Left ventricle myocardium superior (tissue), 1 donor: ENCODE data around the gene PXYLP1. TPM values are rescaled to one million over a fixed set of nuclear protein-coding genes. Genes with fewer than 3 reads are reported as not detected.
"Not testable (repeated sequence)": the region's sequence is repeated elsewhere in the genome, so short reads cannot be mapped to it uniquely, and the experiment has no call there.

ENCODE experiments used
- ATAC-seq: fragments of 200-7000 bp; cut with Tn5 transposase; one replicate; pipeline ENCODE4 v1.9.1; 2020; ENCODE audit warnings: mild to moderate bottlenecking, moderate library complexity
- DNase-seq: peaks from one replicate; pipeline ENCODE4 v3.0.0-alpha.2; 2020
- intact Hi-C: fragments of 100-400 bp; cut with micrococcal nuclease; formaldehyde crosslinking; loops from one replicate; pipeline ENCODE4 v1.11.0; 2022
- long read RNA-seq: library from polyadenylated mRNA; unstranded; transcript quantifications from one replicate; pipeline ENCODE4 v2.0.0, GENCODE V29; 2021
- total RNA-seq: library from RNA; stranded (reverse); fragmentation: NEBNext Ultra II Directional; extraction: Animal tissue kit (Norgen Biotek cat#: 25700); gene quantifications from one replicate; pipeline ENCODE4 v1.2.1, GENCODE V29; 2021
- donor health status: DM: no; HTN: yes; CAD: no; lungs with severe emphysema.

The PXYLP1 gene
- 12.3 TPM for total RNA-seq
- long read RNA-seq, transcript PXYLP1-201 (6 exons, 3,281 nt): major isoform, 7 of 22 reads
- long read RNA-seq, partial matches to known transcripts: 6 of 22 reads
- long read RNA-seq, other reads (novel, unspliced or antisense): 8 of 22 reads

GRCh38 chr3:141231101-141231951 lies at the start of gene PXYLP1:
Gene PXYLP1 (plus strand): TSS chr3:141231825. CDS start chr3:141260176, 28,351 bp downstream.
- peak; percentile 93 for ATAC-seq
- intact Hi-C loops: loop anchor here (5.0 kb wide), 1 partner anchor 46 kb away; no protein-coding TSS in a partner anchor
- DNase-seq: peak; percentile 98

DNA sequence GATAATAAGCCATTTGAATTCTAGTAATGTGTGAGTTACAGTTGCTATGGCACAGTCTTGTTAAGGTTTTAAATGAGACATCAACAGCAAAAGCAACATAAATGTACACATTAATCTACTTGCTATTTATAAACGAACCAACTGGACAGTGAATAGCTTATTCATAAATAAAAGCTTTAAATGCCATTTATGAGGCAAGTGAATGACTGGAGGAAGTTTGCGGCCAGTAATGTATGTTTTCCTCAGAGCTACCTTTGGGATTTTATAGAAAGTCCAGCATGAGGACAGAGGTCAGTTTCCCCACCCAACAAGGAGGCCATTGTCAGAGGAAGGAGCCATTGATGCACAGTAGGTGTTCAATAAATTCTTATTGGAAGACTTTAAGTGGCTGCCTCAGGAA lies 48.0 kb upstream of the PXYLP1 start:
- DNase-seq (no peak), ATAC-seq (no peak)
- intact Hi-C loops: no loop called here

DNA sequence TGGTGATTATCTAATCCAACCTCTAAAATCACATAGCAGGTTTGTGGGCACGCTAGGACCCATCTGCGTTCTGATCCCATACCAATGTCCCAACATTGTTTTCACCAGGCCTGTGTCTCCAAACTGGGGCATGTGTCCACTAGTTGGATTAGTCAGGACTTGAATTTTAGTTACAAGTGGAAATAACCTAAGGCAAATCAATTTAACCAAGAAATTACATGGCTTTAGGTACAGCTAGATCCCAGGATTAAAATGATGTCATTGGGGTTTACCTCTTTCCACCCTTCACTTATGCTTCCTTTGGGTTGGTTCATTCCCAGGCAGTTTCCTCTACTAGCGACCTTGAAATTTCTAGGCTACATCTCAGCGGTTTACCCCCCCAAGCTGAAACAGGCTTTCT lies 47.2 kb upstream of the PXYLP1 start:
- DNase-seq: no peak
- no peak for ATAC-seq
- intact Hi-C loops: no loop called here

GRCh38 chr3:141191097-141191749 lies 40.4 kb upstream of the PXYLP1 start:
- intact Hi-C loops: loop anchor here (5.0 kb wide), 1 partner anchor 189 kb away; no protein-coding TSS in a partner anchor
- ATAC-seq: no peak
- no peak for DNase-seq

DNA sequence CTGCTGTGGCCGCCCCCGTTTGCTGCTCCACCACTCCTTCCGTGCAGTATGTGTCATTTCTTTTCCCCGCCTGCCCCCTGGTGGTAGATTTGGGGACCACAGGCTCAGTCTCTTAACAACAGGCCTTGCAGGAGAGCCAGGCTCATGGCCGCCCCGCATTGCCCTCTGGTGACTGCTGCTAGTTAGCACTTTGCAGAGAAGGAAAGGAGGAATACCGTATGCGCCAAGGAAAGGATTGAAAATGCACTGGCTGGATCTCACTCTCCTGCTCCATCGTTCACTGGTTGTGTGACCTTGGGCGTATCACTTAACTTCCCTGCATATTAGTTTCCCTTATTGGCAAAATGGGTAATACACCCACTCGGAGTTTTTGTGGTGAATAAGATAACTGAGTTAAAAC lies 39.3 kb upstream of the PXYLP1 start:
- peak; percentile 98 for DNase-seq
- ATAC-seq: peak; percentile 100
- intact Hi-C loops: loop anchor here (5.0 kb wide), 1 partner anchor 190 kb away; no protein-coding TSS in a partner anchor

- intact Hi-C loops: loop anchor here (5.0 kb wide), 1 partner anchor 191 kb away; no protein-coding TSS in a partner anchor
- ATAC-seq: no peak
- DNase-seq: no peak
Observed at GRCh38 chr3:141193066-141193830, 38.4 kb upstream of the PXYLP1 start.

DNA sequence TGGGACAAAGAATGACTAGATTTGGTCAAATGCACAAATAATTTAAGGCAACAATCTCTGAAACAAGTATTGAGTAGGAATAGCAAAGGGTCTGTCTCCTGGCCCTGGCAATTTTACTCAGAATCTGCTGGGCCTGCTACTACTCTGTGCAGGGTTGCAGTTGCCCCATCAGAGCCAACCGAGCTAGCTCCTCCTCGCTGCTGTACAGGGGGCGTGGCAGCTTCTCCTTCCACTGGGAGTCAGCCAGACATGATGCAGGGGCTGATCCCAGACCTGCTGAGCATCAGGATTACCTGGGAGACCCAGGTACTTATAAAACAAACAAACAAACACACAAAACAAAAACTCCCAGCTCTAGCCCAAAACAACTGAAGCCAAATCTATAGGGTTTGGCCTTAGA lies 30.5 kb upstream of the PXYLP1 start:
- no peak for ATAC-seq
- intact Hi-C loops: no loop called here
- no peak for DNase-seq

DNA sequence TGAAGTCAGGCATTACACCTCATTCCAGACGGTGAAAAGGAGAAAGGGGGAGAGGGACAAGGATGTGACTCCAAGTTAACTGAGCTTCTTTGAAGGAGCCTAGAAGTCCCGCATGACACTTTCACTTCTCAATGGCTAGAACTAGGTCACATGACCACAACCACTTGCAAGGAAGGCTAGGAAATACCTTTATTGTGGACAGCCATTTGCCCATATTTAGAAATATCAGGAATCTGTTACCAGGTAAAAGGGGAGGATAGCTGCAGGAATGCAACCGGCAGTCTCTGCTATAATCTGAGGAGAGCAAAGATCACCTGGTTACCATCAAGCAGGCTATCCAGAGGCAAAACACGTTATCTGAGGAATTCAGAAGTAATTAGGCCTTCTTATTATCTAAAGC lies 28.9 kb upstream of the PXYLP1 start:
- ATAC-seq: no peak

DNA sequence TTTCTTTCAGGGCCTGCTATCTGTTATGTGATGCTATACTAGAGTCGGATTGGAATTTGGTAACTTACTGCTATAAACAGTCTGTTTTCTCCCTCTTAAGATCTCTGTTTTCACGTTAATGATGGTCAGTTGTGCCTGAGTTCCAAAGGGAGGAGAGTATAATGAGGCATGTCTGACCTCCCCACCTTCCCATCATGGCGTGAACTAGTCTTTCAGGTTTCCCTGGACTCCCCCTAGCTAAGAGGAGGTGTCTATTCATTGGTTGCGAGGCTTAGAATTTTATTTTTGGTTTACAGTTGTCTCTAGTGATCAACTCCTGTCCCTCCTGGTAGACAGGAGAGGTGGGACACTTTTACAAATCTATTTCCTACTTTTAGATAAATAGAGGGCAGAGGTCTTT lies 27.8 kb upstream of the PXYLP1 start:
- ATAC-seq (no peak), DNase-seq (no peak)
- intact Hi-C loops: no loop called here

More for the DNA sequence above, 28.9 kb upstream of the PXYLP1 start:
- intact Hi-C loops: no loop called here
- DNase-seq: no peak

DNA sequence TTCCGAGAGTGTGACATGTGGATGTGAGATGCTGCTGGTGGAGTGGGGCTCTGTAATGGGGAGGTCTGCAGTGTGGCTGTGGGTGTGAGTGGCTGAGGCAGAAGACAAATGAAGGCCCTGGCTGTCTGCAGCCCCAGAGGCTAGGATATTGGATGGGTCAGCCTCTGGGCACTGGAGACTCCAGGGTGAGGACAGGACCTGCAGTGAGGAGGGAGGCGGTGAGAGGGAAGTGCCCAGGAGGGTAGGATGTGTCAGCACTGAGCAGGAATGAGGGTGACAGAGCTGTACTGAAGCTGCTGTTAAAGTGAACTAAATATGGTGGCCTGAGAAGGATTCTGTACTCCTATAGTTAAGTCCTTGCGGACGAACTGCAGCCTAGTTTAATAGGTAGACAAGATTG lies 27.3 kb upstream of the PXYLP1 start:
- intact Hi-C loops: no loop called here
- DNase-seq (no peak), ATAC-seq (no peak)

GRCh38 chr3:141211306-141211705 lies 20.3 kb upstream of the PXYLP1 start:
- DNase-seq, intact Hi-C loops, ATAC-seq: not testable (repeated sequence)

GRCh38 chr3:141212101-141212500 lies 19.5 kb upstream of the PXYLP1 start:
- no peak for DNase-seq
- ATAC-seq: no peak
- intact Hi-C loops: no loop called here

DNA sequence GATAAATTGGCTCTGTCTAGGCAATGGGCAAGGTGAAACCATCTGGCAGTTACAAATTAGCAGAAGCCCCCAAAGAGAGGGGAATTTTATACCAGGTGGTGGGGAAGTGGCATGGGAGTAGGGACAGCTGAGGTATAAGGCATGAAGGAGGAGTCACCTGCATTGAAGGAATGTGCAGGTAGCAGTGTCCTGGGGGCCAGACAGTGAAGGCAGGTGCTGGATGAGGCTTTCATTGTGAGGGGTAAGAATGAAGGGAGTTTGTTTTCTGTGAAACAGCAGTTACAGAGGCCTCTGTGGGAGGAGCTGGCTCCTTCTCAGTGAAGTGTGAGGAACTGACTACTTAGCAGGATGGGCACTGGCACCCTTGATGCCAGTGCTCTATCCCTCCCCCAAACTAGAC lies 19.1 kb upstream of the PXYLP1 start:
- intact Hi-C loops: no loop called here
- ATAC-seq: no peak
- DNase-seq: no peak

DNA sequence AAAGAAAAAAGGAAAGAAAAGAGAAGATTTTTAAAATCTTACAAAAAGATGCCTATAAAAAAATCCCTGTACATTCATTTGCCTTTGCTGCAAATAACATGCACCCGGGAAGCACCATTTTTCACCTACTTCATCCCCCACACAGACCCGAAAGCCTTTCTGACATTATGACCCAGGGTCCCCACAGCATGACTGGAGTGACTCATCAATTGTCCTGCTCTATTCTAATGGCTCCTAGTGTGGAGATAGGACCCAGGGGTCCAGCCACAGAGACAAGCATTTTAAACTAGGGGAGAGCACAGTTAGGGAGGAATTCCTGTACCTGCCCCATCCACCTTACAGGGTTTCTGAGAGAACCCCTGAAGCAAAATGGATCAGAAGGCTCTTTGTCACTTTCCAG lies 14.7 kb upstream of the PXYLP1 start:
- ATAC-seq: no peak
- DNase-seq: no peak
- intact Hi-C loops: no loop called here

GRCh38 chr3:141217389-141217788 lies 14.2 kb upstream of the PXYLP1 start:
- ATAC-seq (no peak), DNase-seq (no peak)
- intact Hi-C loops: no loop called here

- DNase-seq: no peak
Observed at GRCh38 chr3:141218162-141218835, 13.3 kb upstream of the PXYLP1 start.

DNA sequence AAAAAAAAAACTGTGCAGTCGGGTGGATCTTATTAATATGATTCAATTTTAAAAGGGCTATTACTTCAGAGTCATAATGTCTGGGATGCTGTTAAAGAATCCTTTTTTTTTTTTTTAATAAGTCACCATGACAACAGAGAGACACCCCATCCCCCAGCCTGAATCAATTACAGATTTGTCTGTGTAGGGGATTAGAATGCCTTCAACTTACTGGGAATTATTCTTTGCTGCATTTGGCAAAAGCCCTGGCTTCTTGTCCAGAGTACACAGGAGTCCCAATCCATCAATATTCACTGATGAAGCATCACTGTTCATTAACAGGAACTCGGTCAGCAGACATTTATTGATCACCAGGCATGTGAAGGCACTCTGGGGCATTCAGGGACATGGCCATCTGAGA lies 12.7 kb upstream of the PXYLP1 start:
- ATAC-seq (no peak), DNase-seq (no peak)
- intact Hi-C loops: no loop called here

More at GRCh38 chr3:141218162-141218835, 13.3 kb upstream of the PXYLP1 start:
- peak; percentile 92 for ATAC-seq
- intact Hi-C loops: no loop called here

DNA sequence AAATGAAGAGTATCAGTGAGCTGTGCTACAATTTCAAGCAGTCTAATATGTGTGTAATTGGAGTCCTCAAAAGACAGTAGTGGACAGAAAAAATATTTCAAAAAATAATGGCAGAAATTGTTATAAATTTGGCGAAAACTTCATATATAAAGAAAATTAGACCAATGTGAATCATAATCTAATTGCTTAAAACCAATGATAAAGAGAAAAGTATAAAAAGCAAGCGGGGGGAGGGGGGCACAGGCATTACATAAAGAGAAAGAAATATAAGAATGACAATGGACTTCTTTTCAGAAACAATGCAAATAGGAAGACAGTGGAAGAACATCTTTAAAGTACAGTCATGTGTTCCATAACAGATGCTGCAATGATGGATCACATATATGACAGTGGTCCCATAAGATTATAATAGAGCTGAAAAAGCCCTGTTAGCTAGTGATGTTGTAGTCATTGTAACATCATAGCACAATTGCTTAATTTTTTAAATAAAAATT lies 7.9 kb upstream of the PXYLP1 start:
- DNase-seq: no peak
- ATAC-seq: no peak
- intact Hi-C loops: no loop called here

DNA sequence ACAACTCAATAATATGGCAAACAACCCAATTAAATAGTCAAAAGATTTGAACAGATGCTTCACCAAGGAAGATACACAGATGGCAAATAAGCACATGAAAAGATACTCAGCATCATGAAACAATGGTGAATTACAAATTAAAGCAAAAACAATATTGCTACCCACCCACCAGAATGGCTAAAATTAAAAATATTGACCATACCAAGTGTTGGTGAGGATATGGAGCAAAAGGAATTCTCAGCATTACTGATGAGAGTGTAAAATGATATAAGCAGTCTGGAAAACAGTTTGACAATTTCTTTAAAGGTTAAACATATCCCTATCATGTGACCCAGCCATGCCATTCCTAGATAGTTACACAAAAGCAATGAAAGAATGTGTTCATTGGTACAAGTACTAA lies 5.7 kb upstream of the PXYLP1 start:
- no peak for DNase-seq
- intact Hi-C loops: no loop called here
- ATAC-seq: no peak
